ENCODE data around the gene SSX1. TPM values are rescaled to one million over a fixed set of nuclear protein-coding genes. Genes with fewer than 3 reads are reported as not detected.

SSX1 gene
- total and polyA plus RNA-seq, 7 donors: not detected

Small RNA genes within 50 kb of the gene (small RNA-seq; reads per million reads assigned to genes)
- gene AC245047.3 (0 reads per million in 3 donors), gene AC245047.4 (0 reads per million in 3 donors), gene RNA5SP503 (0 reads per million in 3 donors)

Other genes with a start within 250 kb of the SSX1 start
- gene SPACA5, start 248.4 kb upstream of the SSX1 start, total RNA-seq: not detected
- not detected for gene SPACA5, start 248.4 kb upstream of the SSX1 start, polyA plus RNA-seq
- 1 to 10 TPM; 4.3 to 7.5 (median 4.7) TPM for gene ZNF630, start 183.8 kb upstream of the SSX1 start, total RNA-seq
- gene ZNF630, start 183.8 kb upstream of the SSX1 start, polyA plus RNA-seq: 1 to 10 TPM; 1.4 to 2.3 (median 1.8) TPM
- not detected for gene SPACA5B, start 124.8 kb upstream of the SSX1 start, total RNA-seq
- gene SPACA5B, start 124.8 kb upstream of the SSX1 start, polyA plus RNA-seq: not detected
- gene SSX5, start 58.6 kb upstream of the SSX1 start, total RNA-seq: not detected
- gene SSX5, start 58.6 kb upstream of the SSX1 start, polyA plus RNA-seq: not detected
- gene SSX3, start 101.3 kb downstream of the SSX1 start, total RNA-seq: not detected
- gene SSX3, start 101.3 kb downstream of the SSX1 start, polyA plus RNA-seq: not detected
- gene SSX4, start 128.1 kb downstream of the SSX1 start, total RNA-seq: not detected
- not detected for gene SSX4, start 128.1 kb downstream of the SSX1 start, polyA plus RNA-seq
- gene SSX4B, start 156.6 kb downstream of the SSX1 start, total RNA-seq: not detected
- gene SSX4B, start 156.6 kb downstream of the SSX1 start, polyA plus RNA-seq: not detected
- gene SLC38A5, start 214.9 kb downstream of the SSX1 start, total RNA-seq: 1 to 10 TPM; 1.9 to 4.6 (median 3.7) TPM
- gene SLC38A5, start 214.9 kb downstream of the SSX1 start, polyA plus RNA-seq: 10 to 100 TPM in 1 of 3 donors, 1 to 10 TPM in 2; 3.7 to 68.4 (median 4.2) TPM
- gene FTSJ1, start 220.8 kb downstream of the SSX1 start, total RNA-seq: 10 to 100 TPM; 24.6 to 39.9 (median 28.4) TPM
- gene FTSJ1, start 220.8 kb downstream of the SSX1 start, polyA plus RNA-seq: 10 to 100 TPM; 15.6 to 37.4 (median 18.5) TPM

Data from sigmoid colon (tissue), 7 donors.